BJ (cell line): ENCODE results near the gene SPRYD3. TPM values are rescaled to one million over a fixed set of nuclear protein-coding genes. Genes with fewer than 3 reads are reported as not detected.
"Not testable (repeated sequence)": the region's sequence is repeated elsewhere in the genome, so short reads cannot be mapped to it uniquely, and the experiment has no call there.

Experiments
- CTCF ChIA-PET: fragments of 350-600 bp; formaldehyde crosslinking; extraction: SDS; loops from one replicate; lab custom pipeline; 2021; ENCODE audit warnings: antibody characterized with exemption, inconsistent platforms; lab: Yijun Ruan, JAX
- POLR2A ChIA-PET: fragments of 300-600 bp; sonication (Branson Sonifier 250); formaldehyde crosslinking; extraction: SDS; loops from one replicate; lab custom pipeline; 2021; ENCODE audit warnings: antibody characterized with exemption; lab: Charles Lee
- DNase-seq: peaks from one replicate; pipeline ENCODE4 v3.0.0-alpha.2; 2011; ENCODE audit warnings: low read depth
- H3K27me3 ChIP-seq: 2 replicates; pipeline ENCODE4 v1.6.0; 2011; ENCODE audit warnings: low read length; ENCODE audit not compliant: control insufficient read depth, insufficient read depth
- H3K36me3 ChIP-seq: 2 replicates; pipeline ENCODE4 v1.5.1; 2011; ENCODE audit warnings: low read length; ENCODE audit not compliant: control insufficient read depth, insufficient read depth
- H3K4me3 ChIP-seq: 2 replicates; pipeline ENCODE4 v1.5.1; 2011; ENCODE audit warnings: low read depth, mild to moderate bottlenecking, control low read depth, low read length
- polyA plus RNA-seq: library from polyadenylated mRNA; depleted of rRNA; stranded (reverse); fragments of >200 nt; gene quantifications from 2 replicates; pipeline ENCODE4 v1.2.3, GENCODE V29; 2011
- TF ChIP-seq, protein P1 (sequence below): IDR thresholded peaks from 2 replicates; pipeline ENCODE4 v1.5.1; 2011; ENCODE audit warnings: low read depth, mild to moderate bottlenecking, control low read depth, inconsistent platforms, low read length, moderate library complexity; ENCODE audit not compliant: insufficient read depth

SPRYD3 gene
- polyA plus RNA-seq, 1 experiment, result 48.0 TPM

GRCh38 chr12:53044052-53044581 is 35.1 kb downstream of the SPRYD3 start:
- CTCF ChIA-PET, result interaction anchor here (1.1 to 16.5 kb wide), 5 partner anchors 10 to 55 kb away, joined by 3 to 285 read pairs (median 8); partner anchors contain the start of gene IGFBP6
- no peak for DNase-seq
- Histone ChIP-seq H3K4me3 (no peak overlapping the region), H3K27me3 (no peaks in the 10 kb centered on the region), H3K36me3 (peaks cover 5% of the 10 kb centered on the region)
- TF ChIP-seq, protein P1, sequence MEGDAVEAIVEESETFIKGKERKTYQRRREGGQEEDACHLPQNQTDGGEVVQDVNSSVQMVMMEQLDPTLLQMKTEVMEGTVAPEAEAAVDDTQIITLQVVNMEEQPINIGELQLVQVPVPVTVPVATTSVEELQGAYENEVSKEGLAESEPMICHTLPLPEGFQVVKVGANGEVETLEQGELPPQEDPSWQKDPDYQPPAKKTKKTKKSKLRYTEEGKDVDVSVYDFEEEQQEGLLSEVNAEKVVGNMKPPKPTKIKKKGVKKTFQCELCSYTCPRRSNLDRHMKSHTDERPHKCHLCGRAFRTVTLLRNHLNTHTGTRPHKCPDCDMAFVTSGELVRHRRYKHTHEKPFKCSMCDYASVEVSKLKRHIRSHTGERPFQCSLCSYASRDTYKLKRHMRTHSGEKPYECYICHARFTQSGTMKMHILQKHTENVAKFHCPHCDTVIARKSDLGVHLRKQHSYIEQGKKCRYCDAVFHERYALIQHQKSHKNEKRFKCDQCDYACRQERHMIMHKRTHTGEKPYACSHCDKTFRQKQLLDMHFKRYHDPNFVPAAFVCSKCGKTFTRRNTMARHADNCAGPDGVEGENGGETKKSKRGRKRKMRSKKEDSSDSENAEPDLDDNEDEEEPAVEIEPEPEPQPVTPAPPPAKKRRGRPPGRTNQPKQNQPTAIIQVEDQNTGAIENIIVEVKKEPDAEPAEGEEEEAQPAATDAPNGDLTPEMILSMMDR, result no peak
- POLR2A ChIA-PET, result interaction anchor here (0.6 kb wide), 1 partner anchor 301 kb away, joined by 5 read pairs; no protein-coding TSS in a partner anchor

DNA sequence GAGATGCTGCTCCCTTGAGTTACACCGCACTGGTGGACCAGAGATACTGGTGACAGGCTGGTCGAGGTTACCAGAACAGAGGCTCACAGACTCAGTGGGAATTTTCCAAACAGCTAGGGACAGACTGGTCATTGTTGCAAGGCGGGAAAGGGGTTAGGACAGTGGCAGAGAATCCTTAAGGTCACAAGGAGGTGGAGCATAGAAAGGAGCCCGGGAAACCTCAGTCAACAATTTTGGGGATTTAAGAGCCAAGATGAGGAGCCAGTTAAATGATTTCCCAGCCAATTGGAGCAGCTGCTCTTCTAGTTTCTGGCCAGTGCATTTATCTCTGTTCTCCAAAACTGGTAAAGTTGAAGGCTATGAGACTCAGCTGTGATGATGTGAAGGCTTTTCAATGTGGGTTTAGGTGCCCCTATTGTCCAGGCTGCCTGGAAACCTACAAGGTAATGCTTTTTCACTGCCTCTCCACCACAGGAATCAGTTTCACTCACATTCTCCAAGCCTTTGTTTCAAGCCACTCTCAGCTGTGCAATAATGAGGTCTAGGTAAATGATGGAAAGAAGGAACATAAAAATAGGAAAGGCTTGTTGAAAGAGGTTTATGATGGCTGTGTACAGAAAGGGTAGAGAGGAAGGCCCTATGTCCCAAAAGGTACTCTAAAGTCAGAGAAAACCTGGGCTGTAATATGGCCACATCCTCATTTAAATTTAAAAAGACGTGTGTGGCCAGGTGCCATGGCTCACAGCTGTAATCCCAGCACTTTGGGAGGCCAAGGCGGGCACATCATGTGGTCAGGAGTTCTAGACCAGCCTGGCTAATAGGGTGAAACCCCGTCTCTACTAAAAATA is 36.4 kb downstream of the SPRYD3 start:
- no peak for DNase-seq
- CTCF ChIA-PET, result interaction anchor here (1.0 to 16.5 kb wide), 4 partner anchors 11 to 155 kb away, joined by 3 to 285 read pairs (median 12); no protein-coding TSS in a partner anchor
- TF ChIP-seq, protein P1, result no peak
- POLR2A ChIA-PET, result no interaction called here
- peaks cover 8% of the 10 kb centered on the region for H3K36me3 ChIP-seq
- H3K4me3 ChIP-seq, result no peak overlapping the region
- H3K27me3 ChIP-seq, result no peaks in the 10 kb centered on the region

DNA sequence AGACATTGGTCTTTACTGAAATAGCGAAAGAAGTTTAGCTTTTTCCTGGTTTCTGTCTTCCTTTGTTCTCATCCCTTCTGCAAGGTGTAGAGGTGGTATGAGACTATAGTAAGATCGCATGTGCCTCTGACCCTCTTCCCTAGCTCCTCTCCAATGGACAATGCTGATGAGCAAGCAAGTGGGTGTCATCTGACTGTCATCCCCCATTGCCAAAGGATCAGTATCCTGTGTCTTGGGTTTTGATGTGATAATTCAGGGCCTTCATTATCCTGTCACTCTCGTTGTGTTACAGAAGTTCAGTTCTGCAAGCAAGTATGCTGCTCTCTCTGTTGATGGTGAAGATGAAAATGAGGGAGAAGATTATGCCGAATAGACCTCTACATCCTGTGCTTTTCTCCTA is 39.3 kb downstream of the SPRYD3 start:
- ChIA-PET POLR2A (no interaction called here), CTCF (interaction anchor here (1.0 to 3.1 kb wide), 5 partner anchors 12 to 155 kb away, joined by 3 to 18 read pairs (median 4); no protein-coding TSS in a partner anchor)
- Histone ChIP-seq H3K27me3 (no peaks in the 10 kb centered on the region), H3K4me3 (no peak overlapping the region), H3K36me3 (peaks cover 19% of the 10 kb centered on the region)
- DNase-seq, result no peak
- TF ChIP-seq, protein P1, result no peak

- H3K27me3 ChIP-seq, result no peaks in the 10 kb centered on the region
- DNase-seq, result no peak
- no peak overlapping the region for H3K4me3 ChIP-seq
- ChIA-PET POLR2A (no interaction called here), CTCF (interaction anchor here (0.9 to 3.8 kb wide), 4 partner anchors 8 to 29 kb away, joined by 4 to 24 read pairs (median 13); partner anchors contain the start of gene TNS2)
- peaks cover 31% of the 10 kb centered on the region for H3K36me3 ChIP-seq
- TF ChIP-seq, protein P1, result no peak
Measured at GRCh38 chr12:53036802-53037201, 42.4 kb downstream of the SPRYD3 start.

- Histone ChIP-seq H3K27me3 (no peaks in the 10 kb centered on the region), H3K36me3 (peaks cover 33% of the 10 kb centered on the region), H3K4me3 (no peak overlapping the region)
- DNase-seq, result no peak
- CTCF ChIA-PET, result interaction anchor here (1.8 kb wide), 1 partner anchor 31 kb away, joined by 5 read pairs; no protein-coding TSS in a partner anchor
- TF ChIP-seq, protein P1, result no peak
- POLR2A ChIA-PET, result no interaction called here
Measured at GRCh38 chr12:53034459-53034858, 44.7 kb downstream of the SPRYD3 start.

DNA sequence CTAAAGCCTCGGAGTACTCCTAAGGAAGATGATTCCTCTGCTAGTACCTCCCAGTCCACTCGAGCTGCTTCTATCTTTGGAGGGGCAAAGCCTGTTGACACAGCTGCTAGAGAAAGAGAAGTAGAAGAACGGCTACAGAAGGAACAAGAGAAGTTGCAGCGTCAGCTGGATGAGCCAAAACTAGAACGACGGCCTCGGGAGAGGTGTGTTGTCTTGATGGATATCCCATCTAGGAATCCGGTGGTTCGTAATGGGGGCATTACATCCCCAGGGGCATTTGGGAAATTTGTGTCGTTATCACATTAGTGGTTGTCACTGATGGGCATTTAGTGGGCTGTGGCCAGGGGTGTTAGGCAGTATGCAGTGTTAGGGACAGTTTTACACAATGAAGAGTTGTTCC is 45.4 kb downstream of the SPRYD3 start:
- H3K4me3 ChIP-seq, H3K27me3 ChIP-seq, POLR2A ChIA-PET, DNase-seq: not testable (repeated sequence)
- CTCF ChIA-PET, result interaction anchor here (1.8 kb wide), 1 partner anchor 32 kb away, joined by 5 read pairs; no protein-coding TSS in a partner anchor
- H3K36me3 ChIP-seq, result peaks cover 33% of the 10 kb centered on the region
